Mucosa of gallbladder (tissue), 1 donor: ENCODE results near the gene MLYCD. TPM values are rescaled to one million over a fixed set of nuclear protein-coding genes. Genes with fewer than 3 reads are reported as not detected.

Experiments used
- DNase-seq: peaks from one replicate; pipeline ENCODE4 v3.0.0-alpha.2; 2020; ENCODE audit warnings: low spot score
- total RNA-seq: library from RNA; stranded (reverse); gene quantifications from one replicate; pipeline ENCODE4 v1.2.1, GENCODE V29; 2021
- donor health status: DM: no; HTN: no; CAD: no.

MLYCD gene
- 11.6 TPM for total RNA-seq

GRCh38 chr16:83898463-83899271, at the start of gene MLYCD:
MLYCD (plus strand) TSS chr16:83899115; CDS start chr16:83899145, 30 bp downstream.
- peak; percentile 86 for DNase-seq

- DNase-seq: no peak
Observed at GRCh38 chr16:83849421-83849820, 49.5 kb upstream of the MLYCD start.

DNA sequence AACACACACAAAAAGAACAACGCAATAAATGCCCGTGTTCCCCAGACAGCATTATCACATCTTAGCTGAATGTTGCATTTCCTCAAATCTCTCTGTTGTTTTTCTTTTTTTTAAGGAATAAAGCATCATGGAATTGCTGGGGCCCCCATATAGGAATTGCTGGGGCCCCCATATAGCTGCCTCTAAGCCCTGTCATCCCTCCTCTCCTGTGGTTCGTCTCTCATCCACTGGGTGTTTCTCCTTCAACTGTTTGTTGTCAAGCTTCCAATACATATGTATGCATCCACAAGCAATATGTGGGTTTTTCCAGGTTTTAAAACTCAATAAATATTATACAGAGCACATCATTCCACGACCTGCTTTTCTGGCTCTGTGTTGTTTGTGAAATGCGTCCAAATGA, 48.0 kb upstream of the MLYCD start:
- no peak for DNase-seq

GRCh38 chr16:83851473-83851872, 47.4 kb upstream of the MLYCD start:
- DNase-seq: peak; percentile 9

DNA sequence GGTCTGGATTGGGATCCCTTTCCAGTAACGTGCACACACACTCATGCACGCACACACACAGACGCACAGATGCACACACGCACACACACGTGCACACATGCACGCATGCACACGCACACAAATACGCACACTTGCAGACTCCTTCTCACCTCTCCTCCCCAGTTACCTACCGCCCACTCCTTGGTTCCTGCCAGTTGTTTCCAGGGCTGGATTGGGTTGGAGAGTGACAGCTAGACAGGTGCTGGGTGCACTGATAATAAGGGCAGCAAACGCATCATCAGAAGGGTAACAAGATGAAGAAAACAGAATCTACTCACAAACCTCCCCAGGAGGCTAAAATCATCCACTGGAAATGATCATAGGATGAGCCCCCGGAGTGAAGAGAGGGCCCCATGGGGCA, 46.1 kb upstream of the MLYCD start:
- DNase-seq: no peak

DNA sequence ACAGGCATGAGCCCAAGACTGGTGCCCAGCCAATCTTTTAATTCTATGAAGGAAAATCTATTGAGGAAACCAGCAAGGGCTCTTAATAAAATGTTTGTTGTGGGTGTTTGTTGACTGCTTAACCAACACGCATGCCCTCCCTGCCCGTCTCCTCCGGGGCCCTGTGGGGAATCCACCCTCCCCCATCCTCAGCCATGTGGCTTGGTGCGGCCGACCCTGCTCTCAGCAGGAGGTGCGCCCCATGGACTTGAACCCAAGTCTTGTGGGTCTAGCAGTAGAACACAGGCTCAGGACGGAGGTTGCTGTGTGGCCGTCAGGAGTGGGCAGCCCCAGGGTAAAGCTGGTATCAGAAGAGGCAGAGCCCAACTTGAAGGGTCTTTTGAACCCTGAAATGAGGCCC, 45.1 kb upstream of the MLYCD start:
- DNase-seq: no peak

GRCh38 chr16:83854420-83854819, 44.5 kb upstream of the MLYCD start:
- no peak for DNase-seq

- no peak for DNase-seq
Observed at GRCh38 chr16:83856792-83857191, 42.1 kb upstream of the MLYCD start.

DNA sequence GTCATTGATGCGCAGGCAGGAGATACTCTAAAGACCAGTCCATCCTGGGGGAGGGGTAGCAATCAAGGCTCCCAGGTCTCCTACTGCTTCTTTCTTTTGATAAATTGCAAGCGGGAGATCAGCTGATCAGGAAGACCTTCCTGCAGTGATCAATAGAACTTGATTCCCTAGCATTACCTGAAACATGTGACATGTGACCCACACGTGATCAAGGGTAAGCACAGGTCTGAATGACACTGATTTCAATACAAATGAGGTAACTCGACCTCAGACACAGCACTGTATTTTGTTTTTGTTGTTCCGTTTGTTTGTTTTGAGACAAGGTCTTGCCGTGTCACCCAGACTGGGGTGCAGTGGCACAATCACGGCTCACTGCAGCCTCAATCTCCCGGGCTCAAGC, 39.6 kb upstream of the MLYCD start:
- no peak for DNase-seq

GRCh38 chr16:83862661-83863060, 36.3 kb upstream of the MLYCD start:
- DNase-seq: no peak

DNA sequence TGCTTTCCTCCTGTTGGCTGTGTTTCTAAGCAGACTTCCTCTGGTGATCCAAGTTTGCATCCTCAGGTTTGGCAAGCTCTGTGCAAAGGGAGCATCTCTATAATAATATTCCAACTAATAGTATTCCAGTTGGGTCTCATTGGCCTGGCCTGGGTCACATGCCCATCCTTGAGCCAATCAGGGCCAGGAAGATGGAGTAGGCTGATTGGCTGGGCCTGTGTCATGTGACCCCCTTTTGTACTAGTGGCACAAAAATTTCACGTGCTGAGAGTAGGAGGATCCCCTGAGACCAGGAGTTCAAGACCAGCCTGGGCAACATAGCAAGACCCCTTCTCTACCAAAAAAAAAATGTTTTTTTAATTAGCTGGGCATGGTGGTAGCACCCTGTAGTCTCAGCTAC, 35.2 kb upstream of the MLYCD start:
- DNase-seq: no peak

GRCh38 chr16:83870830-83871229, 28.1 kb upstream of the MLYCD start:
- no peak for DNase-seq

DNA sequence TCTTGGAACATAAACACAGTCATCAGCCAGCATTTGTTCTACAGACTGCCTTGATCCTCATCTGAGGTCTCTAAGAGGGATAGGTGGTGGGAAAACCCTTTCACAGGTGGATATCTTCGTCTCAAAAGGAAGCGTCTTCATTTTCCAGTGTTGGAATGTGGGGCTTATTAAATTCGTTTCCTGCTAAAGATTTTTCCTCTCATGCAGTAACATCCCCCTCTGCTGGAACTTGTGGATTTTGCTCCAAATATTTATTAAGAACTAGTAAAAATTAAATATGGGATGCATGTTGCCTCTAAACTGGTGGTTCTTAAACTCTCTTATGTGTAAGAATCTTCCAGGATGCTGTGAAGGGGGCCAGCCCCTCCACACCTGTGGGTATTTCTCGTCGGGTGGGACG, 20.1 kb upstream of the MLYCD start:
- DNase-seq: no peak

- DNase-seq: no peak
Observed at GRCh38 chr16:83882163-83882885, 16.6 kb upstream of the MLYCD start.

DNA sequence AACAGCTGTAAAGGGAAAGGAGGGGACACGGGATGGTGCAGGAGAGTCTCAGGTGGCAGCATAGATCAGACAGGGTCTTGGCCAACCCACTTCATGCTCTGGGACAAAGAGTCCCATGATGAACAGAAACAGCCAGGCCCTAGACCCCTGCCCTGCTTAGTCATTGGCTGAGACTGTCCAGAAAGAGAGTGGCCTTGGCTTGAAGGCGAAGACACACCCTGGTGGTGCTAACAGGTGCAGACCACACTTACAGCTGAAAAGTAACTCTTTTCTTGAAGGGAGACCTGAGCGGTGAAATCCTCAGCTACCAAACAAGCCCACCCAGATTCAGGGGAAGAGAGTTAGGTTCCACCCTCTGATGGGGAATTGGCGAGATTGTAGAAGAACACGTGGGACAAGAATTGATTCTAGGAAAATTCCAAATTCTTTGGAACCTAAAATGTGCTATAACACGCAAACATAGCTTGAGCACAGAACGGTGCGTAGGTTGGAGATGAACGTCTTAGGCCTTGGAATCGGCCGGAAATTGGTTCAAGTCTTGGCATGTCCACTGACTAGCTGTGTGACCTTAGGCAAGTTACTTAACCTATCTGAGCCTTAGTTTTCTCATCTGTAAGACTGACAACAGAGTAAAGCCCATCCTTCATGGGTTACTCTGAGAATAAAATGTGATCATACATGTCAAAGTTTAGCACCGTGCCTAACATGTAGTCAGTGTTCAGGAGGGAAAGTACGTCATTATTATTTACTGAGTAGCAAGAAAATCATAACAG, 12.5 kb upstream of the MLYCD start:
- no peak for DNase-seq

GRCh38 chr16:83887080-83887479, 11.8 kb upstream of the MLYCD start:
- DNase-seq: no peak

DNA sequence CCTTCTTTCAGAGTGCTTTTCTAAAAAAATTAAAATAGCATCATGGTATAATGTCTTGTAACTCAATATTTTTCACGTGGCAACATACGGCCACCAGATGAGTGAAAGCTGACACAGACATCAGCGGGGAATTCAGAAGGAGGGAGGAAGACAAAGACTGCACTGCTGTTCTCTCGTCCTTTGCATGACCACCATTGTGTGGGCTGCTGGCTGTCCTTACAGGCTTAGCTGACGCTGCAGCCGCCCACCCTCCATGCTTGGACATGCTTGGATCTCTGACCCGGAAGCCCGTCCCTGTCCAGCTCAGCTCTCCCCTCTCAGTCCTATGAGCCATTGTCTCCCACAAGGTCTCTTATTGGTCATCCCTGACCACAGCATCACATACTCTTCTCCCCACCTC, 11.4 kb upstream of the MLYCD start:
- no peak for DNase-seq

- no peak for DNase-seq
Observed at GRCh38 chr16:83888672-83889044, 10.3 kb upstream of the MLYCD start.

DNA sequence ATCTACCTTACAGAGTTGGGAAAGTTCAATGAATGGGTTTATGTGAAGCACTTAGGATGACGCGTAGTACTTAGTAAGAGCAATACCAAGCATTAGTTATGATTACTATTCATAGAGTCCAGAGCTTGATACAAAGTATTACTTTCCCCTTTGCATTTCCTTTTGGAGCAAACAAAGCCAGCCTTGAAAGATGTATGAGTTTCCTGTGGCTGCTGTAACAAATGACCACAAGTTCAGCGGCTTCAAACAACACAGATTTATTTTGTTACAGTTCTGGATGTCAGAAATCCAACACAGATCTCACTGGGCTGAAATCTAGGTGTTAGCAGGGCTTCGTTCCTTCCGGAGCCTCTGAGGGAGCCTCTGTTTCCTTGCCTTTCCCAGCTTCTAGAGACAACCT, 8.6 kb upstream of the MLYCD start:
- no peak for DNase-seq

GRCh38 chr16:83891742-83892141, 7.2 kb upstream of the MLYCD start:
- DNase-seq: no peak

DNA sequence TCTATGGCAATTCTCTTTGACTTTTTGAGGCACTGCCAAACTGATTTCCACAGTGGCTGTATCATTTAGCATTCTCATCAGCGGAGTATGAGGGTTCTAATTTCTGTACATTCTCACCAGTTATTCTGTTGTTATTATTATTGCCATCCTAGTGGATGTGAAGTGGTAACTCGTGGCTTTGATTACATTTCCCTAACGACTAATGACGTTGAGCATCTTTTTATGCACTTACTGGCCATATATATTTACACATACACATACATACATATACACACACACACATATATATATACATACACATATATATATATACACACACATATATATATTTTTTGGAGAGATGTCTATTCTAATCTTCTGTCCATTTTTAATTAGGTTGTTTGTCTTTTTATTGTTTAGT, 3.7 kb upstream of the MLYCD start:
- DNase-seq: no peak

GRCh38 chr16:83895942-83896341, 3.0 kb upstream of the MLYCD start:
- no peak for DNase-seq
